Measurements from ENCODE around the gene STAT5B. TPM values are rescaled to one million over a fixed set of nuclear protein-coding genes. Genes with fewer than 3 reads are reported as not detected.

STAT5B gene
- total RNA-seq, 1 donor from 2014 or later: 23.1 TPM

DNA sequence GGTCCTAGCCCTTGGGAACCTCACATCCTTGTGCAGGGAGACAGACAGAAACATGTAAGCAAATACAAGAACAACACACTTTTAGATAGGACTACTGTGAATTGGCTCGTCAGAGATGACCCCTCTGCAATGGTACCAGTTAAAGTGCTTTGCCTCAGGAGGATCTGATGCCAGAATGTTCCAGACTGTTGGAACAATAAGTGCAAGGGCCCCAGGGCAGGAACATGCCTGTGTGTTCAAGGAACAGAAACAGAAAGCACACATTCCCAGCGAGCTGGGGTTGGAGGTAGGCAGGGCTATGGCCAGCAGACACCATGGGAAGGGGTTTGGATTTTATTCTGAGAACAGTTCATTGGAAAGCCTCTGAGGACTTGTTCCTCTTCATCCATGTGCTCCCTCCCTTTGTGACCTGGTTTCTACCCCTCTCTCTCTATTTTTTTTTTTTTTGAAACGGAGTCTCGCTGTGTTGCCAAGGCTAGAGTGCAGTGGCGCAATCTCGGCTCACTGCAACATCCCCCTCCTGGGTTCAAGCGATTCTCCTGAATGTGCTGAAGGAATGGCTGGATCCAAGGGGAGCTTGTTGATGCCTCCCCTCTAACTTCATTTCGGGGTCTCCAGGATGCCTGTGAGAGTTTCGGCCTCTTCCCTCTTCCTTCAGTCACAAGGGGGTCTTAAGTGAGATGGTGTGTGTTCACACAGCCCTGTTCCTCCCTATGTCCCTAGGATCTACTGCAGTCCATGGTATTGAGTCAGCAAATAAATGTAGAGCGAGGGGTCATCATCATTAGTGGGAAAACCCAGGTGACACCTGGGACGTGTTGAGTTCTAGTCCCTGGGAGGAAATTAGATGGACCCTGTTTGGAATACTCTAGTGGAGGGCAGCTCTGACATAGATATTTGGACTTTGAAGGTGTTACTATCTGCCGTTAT, 18.5 kb upstream of the STAT5B start:
- H3K9ac ChIP-seq (ENCODE audit: low read length): no peak overlapping the region
- peaks cover 5% of the 10 kb centered on the region for H3K9me3 Mint-ChIP-seq (ENCODE audit: unreplicated experiment)
- no peaks in the 10 kb centered on the region for H4K20me1 ChIP-seq (ENCODE audit: insufficient read depth, low read length)
- TF ChIP-seq EZH2 (IDR thresholded peaks at IDR 0.05; ENCODE audit: insufficient read depth, low read length) (no peak), CTCF (IDR thresholded peaks at IDR 0.05; ENCODE audit: insufficient read depth, low read depth, low read length) (no peak)
- no peak overlapping the region for H3K4me2 ChIP-seq (ENCODE audit: low read length)
- no peak overlapping the region for H2AFZ ChIP-seq (ENCODE audit: low read depth, low read length)
- no peak overlapping the region for H3K4me3 ChIP-seq (ENCODE audit: insufficient read depth, low read depth, low read length)
- peaks cover 9% of the 10 kb centered on the region for H3K36me3 Mint-ChIP-seq (ENCODE audit: low read depth, unreplicated experiment)
- H3K4me1 ChIP-seq (ENCODE audit: insufficient read depth, low read length): no peaks in the 10 kb centered on the region
- DNase-seq (ENCODE audit: low read depth) (no peak), FAIRE-seq (no peak)
- no peak overlapping the region for H3K27ac ChIP-seq (ENCODE audit: low read depth, low read length)
- H3K27me3 Mint-ChIP-seq (ENCODE audit: low read depth, unreplicated experiment): peaks cover 36% of the 10 kb centered on the region
- H3K27ac Mint-ChIP-seq (ENCODE audit: unreplicated experiment): no peak overlapping the region
- H3K79me2 ChIP-seq (ENCODE audit: insufficient read depth, low read length): no peaks in the 10 kb centered on the region
- H3K4me1 Mint-ChIP-seq (ENCODE audit: low read depth, unreplicated experiment): no peaks in the 10 kb centered on the region
- H3K27me3 ChIP-seq (ENCODE audit: insufficient read depth, low read length): no peaks in the 10 kb centered on the region
- no peaks in the 10 kb centered on the region for H3K9me3 ChIP-seq (ENCODE audit: insufficient read depth, low read depth, low read length)
- H3K4me3 Mint-ChIP-seq (ENCODE audit: unreplicated experiment): no peak overlapping the region
- H3K36me3 ChIP-seq (ENCODE audit: insufficient read depth, low read length): no peaks in the 10 kb centered on the region

GRCh38 chr17:42291129-42291528, 14.9 kb upstream of the STAT5B start:
- Mint-ChIP-seq H3K27ac (ENCODE audit: unreplicated experiment) (no peak overlapping the region), H3K9me3 (ENCODE audit: unreplicated experiment) (peaks cover 5% of the 10 kb centered on the region), H3K4me3 (ENCODE audit: unreplicated experiment) (no peak overlapping the region), H3K27me3 (ENCODE audit: low read depth, unreplicated experiment) (peaks cover 48% of the 10 kb centered on the region), H3K36me3 (ENCODE audit: low read depth, unreplicated experiment) (peaks cover 9% of the 10 kb centered on the region), H3K4me1 (ENCODE audit: low read depth, unreplicated experiment) (peaks cover 10% of the 10 kb centered on the region)
- no peak overlapping the region for H3K27ac ChIP-seq (ENCODE audit: low read depth, low read length)
- DNase-seq (ENCODE audit: low read depth) (no peak), FAIRE-seq (no peak)
- H3K9me3 ChIP-seq (ENCODE audit: insufficient read depth, low read depth, low read length): no peaks in the 10 kb centered on the region
- H4K20me1 ChIP-seq (ENCODE audit: insufficient read depth, low read length): no peaks in the 10 kb centered on the region
- no peak overlapping the region for H3K4me2 ChIP-seq (ENCODE audit: low read length)
- no peaks in the 10 kb centered on the region for H3K36me3 ChIP-seq (ENCODE audit: insufficient read depth, low read length)
- H3K79me2 ChIP-seq (ENCODE audit: insufficient read depth, low read length): no peaks in the 10 kb centered on the region
- TF ChIP-seq CTCF (IDR thresholded peaks at IDR 0.05; ENCODE audit: insufficient read depth, low read depth, low read length) (no peak), EZH2 (IDR thresholded peaks at IDR 0.05; ENCODE audit: insufficient read depth, low read length) (no peak)
- H2AFZ ChIP-seq (ENCODE audit: low read depth, low read length): no peak overlapping the region
- no peak overlapping the region for H3K9ac ChIP-seq (ENCODE audit: low read length)
- no peak overlapping the region for H3K4me3 ChIP-seq (ENCODE audit: insufficient read depth, low read depth, low read length)
- no peaks in the 10 kb centered on the region for H3K4me1 ChIP-seq (ENCODE audit: insufficient read depth, low read length)
- H3K27me3 ChIP-seq (ENCODE audit: insufficient read depth, low read length): no peaks in the 10 kb centered on the region

DNA sequence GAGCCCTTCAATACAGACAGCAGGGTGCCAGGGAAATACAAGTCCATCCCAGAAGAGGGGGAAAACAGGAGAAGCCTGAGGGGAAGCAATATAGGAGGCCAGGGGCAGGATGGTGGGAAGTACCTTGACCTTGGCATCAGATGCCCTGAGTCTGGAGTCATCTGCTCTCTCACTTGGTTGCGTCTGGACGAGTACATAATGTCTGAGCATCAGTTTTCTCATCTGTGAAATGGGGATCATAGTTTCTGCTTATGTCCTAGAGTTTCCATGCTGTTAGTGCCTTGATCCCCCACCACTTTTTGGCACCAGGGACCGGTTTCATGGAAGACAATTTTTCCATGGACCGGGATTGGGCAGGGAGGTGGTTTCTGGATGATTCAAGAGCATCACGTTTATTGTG, 14.4 kb upstream of the STAT5B start:
- FAIRE-seq: no peak
- no peak for TF ChIP-seq EZH2 (IDR thresholded peaks at IDR 0.05; ENCODE audit: insufficient read depth, low read length)
- no peak for TF ChIP-seq CTCF (IDR thresholded peaks at IDR 0.05; ENCODE audit: insufficient read depth, low read depth, low read length)
- Mint-ChIP-seq H3K36me3 (ENCODE audit: low read depth, unreplicated experiment) (peaks cover 9% of the 10 kb centered on the region), H3K27me3 (ENCODE audit: low read depth, unreplicated experiment) (peaks cover 44% of the 10 kb centered on the region), H3K9me3 (ENCODE audit: unreplicated experiment) (peaks cover 4% of the 10 kb centered on the region), H3K27ac (ENCODE audit: unreplicated experiment) (no peak overlapping the region), H3K4me1 (ENCODE audit: low read depth, unreplicated experiment) (peaks cover 10% of the 10 kb centered on the region), H3K4me3 (ENCODE audit: unreplicated experiment) (no peak overlapping the region)
- H3K4me1 ChIP-seq (ENCODE audit: insufficient read depth, low read length): no peaks in the 10 kb centered on the region
- no peak overlapping the region for H2AFZ ChIP-seq (ENCODE audit: low read depth, low read length)
- H3K36me3 ChIP-seq (ENCODE audit: insufficient read depth, low read length): no peaks in the 10 kb centered on the region
- no peaks in the 10 kb centered on the region for H3K27me3 ChIP-seq (ENCODE audit: insufficient read depth, low read length)
- no peaks in the 10 kb centered on the region for H3K79me2 ChIP-seq (ENCODE audit: insufficient read depth, low read length)
- H3K9ac ChIP-seq (ENCODE audit: low read length): no peak overlapping the region
- H3K4me2 ChIP-seq (ENCODE audit: low read length): no peak overlapping the region
- H3K9me3 ChIP-seq (ENCODE audit: insufficient read depth, low read depth, low read length): no peaks in the 10 kb centered on the region
- no peak for DNase-seq (ENCODE audit: low read depth)
- H3K27ac ChIP-seq (ENCODE audit: low read depth, low read length): no peak overlapping the region
- no peaks in the 10 kb centered on the region for H4K20me1 ChIP-seq (ENCODE audit: insufficient read depth, low read length)
- no peak overlapping the region for H3K4me3 ChIP-seq (ENCODE audit: insufficient read depth, low read depth, low read length)

Measured in astrocyte (in vitro differentiated cells and primary cell).